GM12801 (cell line): ENCODE measurements around the gene INSC.

Experiments
- CTCF ChIP-seq: IDR thresholded peaks from one replicate; pipeline ENCODE4 v1.5.1; 2011; ENCODE audit warnings: control low read depth; ENCODE audit not compliant: insufficient read length; ENCODE audit errors: extremely low read depth

The INSC gene

GRCh38 chr11:15179167-15179566 is 64.4 kb downstream of the INSC start:
- TF ChIP-seq CTCF: no peak

- no peak for TF ChIP-seq CTCF
Measured at GRCh38 chr11:15180212-15180792, 65.6 kb downstream of the INSC start.

- no peak for TF ChIP-seq CTCF
Measured at GRCh38 chr11:15182372-15182771, 67.6 kb downstream of the INSC start.

- no peak for TF ChIP-seq CTCF
Measured at GRCh38 chr11:15185021-15185420, 70.3 kb downstream of the INSC start.

GRCh38 chr11:15186146-15186545 is 71.4 kb downstream of the INSC start:
- no peak for TF ChIP-seq CTCF

- no peak for TF ChIP-seq CTCF
Measured at GRCh38 chr11:15189189-15189588, 74.5 kb downstream of the INSC start.

GRCh38 chr11:15189641-15190365 is 75.1 kb downstream of the INSC start:
- no peak for TF ChIP-seq CTCF
